ENCODE results near the gene TMED9.
"Not testable (repeated sequence)": the region's sequence is repeated elsewhere in the genome, so short reads cannot be mapped to it uniquely, and the experiment has no call there.

TMED9 gene

GRCh38 chr5:177592010-177592834 is at the start of gene TMED9:
Gene TMED9 (plus strand): TSS chr5:177592203. CDS start chr5:177592215, 12 bp downstream.
- DNase-seq (ENCODE audit: low read depth, low spot score), result peak; percentile 54

DNA sequence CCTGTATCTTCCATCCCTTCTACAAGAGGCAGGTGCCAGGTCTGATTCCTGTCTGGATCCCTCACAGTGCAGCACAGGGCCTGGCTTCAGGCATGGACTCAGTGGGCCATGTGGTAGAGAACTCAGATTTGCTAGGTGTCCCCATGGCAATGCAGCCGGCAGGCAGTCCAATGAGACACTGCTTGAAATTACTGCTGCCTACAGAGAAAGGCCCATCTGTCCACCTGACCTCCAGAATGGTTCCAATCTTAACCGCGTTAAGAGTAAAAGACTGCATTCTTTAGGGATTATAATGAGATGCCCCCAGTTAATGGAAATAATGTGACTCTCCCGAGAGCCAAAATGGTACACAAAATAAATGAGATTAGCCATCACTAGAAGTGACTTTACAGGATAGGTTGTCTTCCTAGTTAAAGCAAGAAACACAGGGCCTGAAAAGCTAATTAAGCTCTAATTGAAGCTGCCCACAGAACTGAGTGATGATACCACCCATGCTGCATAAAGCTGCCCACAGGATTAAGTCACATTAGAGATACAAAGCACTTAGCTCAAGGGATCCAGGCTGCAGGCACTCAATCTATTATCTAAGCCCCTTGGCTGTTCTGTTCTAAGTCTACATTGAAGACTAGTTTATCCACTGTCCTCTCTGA is 49.1 kb upstream of the TMED9 start:
- no peak for DNase-seq (ENCODE audit: low read depth, low spot score)

GRCh38 chr5:177545487-177546257 is 46.3 kb upstream of the TMED9 start:
- peak; percentile 32 for DNase-seq (ENCODE audit: low read depth, low spot score)

GRCh38 chr5:177546258-177546741 is 45.7 kb upstream of the TMED9 start:
- peak; percentile 73 for DNase-seq (ENCODE audit: low read depth, low spot score)

DNA sequence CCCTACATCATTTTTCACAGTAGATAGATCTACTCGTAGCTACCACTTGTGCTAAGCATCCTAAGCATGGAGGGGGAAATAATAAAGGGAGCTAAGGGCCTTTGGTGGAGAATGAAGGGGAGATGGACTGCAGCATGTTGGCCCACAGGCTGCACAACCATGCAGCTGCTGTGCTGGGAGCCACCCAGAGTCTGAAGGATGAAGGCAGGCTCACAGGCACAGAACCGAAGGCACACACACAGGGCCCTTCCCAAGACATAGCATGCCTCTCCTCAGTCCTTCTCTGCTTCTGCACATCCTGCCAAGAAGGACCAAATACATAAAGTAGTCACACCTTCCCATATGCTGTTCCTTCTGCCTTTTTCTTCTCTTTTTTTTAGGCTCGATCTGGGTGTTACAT is 44.3 kb upstream of the TMED9 start:
- no peak for DNase-seq (ENCODE audit: low read depth, low spot score)

DNA sequence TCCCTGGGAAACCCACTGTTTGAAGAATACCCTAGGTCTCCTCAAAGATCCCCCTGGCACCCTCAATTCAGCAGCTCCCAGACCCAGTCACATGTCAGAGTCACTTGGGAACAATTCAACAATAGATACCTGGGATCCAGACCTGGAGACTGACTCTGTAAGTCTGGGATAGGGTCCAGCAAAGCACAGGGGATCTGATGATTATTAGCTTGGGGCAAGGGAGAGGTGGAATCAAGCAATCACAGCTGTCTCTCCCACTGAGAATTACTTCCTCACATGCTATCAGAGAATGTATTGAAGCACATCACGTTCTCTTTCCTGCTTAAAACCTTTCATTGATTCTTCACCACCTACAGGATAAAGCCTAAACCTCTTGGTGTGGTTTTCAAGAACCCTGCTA is 43.5 kb upstream of the TMED9 start:
- no peak for DNase-seq (ENCODE audit: low read depth, low spot score)

GRCh38 chr5:177550122-177550521 is 41.9 kb upstream of the TMED9 start:
- DNase-seq (ENCODE audit: low read depth, low spot score), result no peak

GRCh38 chr5:177552839-177553455 is 39.1 kb upstream of the TMED9 start:
- DNase-seq (ENCODE audit: low read depth, low spot score), result no peak

- DNase-seq (ENCODE audit: low read depth, low spot score), result no peak
Measured at GRCh38 chr5:177553671-177554429, 38.2 kb upstream of the TMED9 start.

- DNase-seq (ENCODE audit: low read depth, low spot score), result peak; percentile 80
Measured at GRCh38 chr5:177554474-177555111, 37.4 kb upstream of the TMED9 start, which contains the start of gene FAM193B. Gene FAM193B (minus strand): TSS chr5:177554563. CDS start chr5:177554458, 105 bp downstream.

- no peak for DNase-seq (ENCODE audit: low read depth, low spot score)
Measured at GRCh38 chr5:177555228-177555627, 36.8 kb upstream of the TMED9 start.

- no peak for DNase-seq (ENCODE audit: low read depth, low spot score)
Measured at GRCh38 chr5:177555665-177556064, 36.3 kb upstream of the TMED9 start.

- no peak for DNase-seq (ENCODE audit: low read depth, low spot score)
Measured at GRCh38 chr5:177557041-177557647, 34.9 kb upstream of the TMED9 start.

- no peak for DNase-seq (ENCODE audit: low read depth, low spot score)
Measured at GRCh38 chr5:177557796-177558195, 34.2 kb upstream of the TMED9 start.

DNA sequence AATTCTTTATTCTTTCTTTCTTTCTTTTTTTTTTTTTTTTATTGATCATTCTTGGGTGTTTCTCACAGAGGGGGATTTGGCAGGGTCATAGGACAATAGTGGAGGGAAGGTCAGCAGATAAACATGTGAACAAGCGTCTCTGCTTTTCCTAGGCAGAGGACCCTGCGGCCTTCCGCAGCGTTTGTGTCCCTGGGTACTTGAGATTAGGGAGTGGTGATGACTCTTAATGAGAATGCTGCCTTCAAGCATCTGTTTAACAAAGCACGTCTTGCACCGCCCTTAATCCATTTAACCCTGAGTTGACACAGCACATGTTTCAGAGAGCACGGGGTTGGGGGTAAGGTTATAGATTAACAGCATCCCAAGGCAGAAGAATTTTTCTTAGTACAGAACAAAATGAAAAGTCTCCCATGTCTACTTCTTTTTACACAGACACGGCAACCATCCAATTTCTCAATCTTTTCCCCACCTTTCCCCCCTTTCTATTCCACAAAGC is 32.5 kb upstream of the TMED9 start:
- DNase-seq (ENCODE audit: low read depth, low spot score), result not testable (repeated sequence)

DNA sequence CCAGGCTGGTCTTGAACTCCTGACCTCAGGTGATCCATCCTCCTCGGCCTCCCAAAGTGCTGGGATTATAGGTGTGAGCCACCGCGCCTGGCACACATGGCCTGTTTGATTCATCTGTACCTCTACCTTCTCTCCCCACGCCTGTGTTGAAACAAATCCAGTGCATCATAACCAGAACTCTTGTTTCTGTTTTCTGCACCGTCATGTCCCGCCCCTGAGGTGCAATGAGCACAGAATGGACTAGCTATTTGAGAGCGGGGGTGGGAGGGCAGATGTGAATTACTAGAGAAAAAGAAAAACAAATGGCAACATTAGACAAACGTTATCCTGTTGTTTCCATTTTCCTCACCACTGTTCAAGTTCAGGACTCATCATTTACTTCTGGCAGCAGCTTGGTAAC is 27.0 kb upstream of the TMED9 start:
- no peak for DNase-seq (ENCODE audit: low read depth, low spot score)

GRCh38 chr5:177568326-177568725 is 23.7 kb upstream of the TMED9 start:
- DNase-seq (ENCODE audit: low read depth, low spot score), result no peak

DNA sequence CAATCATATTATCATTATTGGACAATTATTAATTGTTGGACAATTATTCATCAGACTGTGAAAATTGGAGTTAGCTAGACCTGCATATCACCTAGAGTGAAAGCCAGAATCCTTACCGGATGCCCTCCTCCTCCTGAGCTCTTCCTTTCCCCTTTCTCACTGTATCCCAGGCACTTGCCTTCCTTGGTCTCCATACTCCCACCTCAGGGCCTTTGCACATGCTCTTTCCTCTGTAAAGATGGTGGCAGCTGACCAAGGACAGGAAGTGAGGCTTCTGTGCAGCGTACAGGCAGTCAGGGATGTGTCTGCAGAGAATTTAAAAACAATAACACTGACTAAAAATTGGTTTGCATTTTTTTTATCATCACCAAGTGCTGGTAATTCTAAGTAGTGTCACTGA is 22.1 kb upstream of the TMED9 start:
- no peak for DNase-seq (ENCODE audit: low read depth, low spot score)

DNA sequence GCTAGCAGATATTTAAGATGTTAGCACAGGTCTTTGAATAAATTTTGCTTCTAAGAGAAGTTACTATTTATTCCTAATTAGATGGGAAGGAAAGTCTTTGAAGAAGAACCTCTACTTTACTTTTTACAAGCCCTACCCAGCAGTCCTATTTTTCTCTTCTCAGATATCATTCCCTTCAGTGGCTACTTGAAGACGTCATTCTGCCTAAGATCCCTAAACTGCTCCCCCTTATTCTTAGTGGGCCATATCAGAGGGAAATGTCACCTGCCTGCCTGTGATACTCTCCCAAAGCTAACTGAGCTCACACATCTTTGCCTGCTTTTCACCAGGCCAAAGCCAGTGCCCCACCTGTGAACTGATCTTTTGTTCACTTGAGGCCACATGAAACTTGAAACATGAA is 16.5 kb upstream of the TMED9 start:
- DNase-seq (ENCODE audit: low read depth, low spot score), result no peak

DNA sequence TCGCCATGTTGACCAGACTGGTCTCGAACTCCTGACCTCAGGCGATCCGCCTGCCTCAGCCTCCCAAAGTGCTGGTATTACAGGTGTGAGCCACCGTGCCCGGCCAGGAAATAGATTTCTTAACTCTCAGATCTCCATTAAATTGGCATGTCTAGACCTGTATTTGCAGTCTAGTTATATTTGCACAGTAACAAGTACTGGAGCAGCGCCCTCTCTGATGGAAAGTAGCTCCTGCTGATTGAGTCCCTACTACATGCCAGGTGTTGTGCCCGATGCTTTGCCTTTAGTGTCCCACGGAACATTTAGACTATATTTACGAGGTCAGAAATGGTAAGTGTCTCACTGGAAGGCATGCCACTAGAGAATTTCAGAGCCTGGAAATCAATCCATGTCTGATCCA is 15.8 kb upstream of the TMED9 start:
- no peak for DNase-seq (ENCODE audit: low read depth, low spot score)
